H1 (cell line): ENCODE measurements around the gene SLC4A11. TPM values are rescaled to one million over a fixed set of nuclear protein-coding genes. Genes with fewer than 3 reads are reported as not detected.

Experiments used
- CTCF ChIA-PET: fragments of 300-600 bp; sonication (Branson Sonifier 250); formaldehyde crosslinking; loops from one replicate; lab custom pipeline; 2021; ENCODE audit not compliant: partially characterized antibody; lab: Charles Lee
- POLR2A ChIA-PET: fragments of 300-600 bp; sonication (Branson Sonifier 250); formaldehyde crosslinking; loops from one replicate; lab custom pipeline; 2021; ENCODE audit warnings: inconsistent platforms; ENCODE audit not compliant: partially characterized antibody; lab: Charles Lee
- DNase-seq, 2 experiments: peaks; one replicate each; pipeline versions ENCODE4 v3.0.0 to v3.0.0-alpha.2; 2010 to 2022; ENCODE audit warnings: low spot score in 2 of 2, low read depth in 1 of 2, mixed read lengths in 1 of 2
- FAIRE-seq: peaks from 2 replicates; lab custom pipeline; 2011; peaks lifted over from hg19 to GRCh38; lab: Jason Lieb, UNC
- H2AFZ ChIP-seq: 2 replicates; pipeline ENCODE4 v1.8.1; 2012; ENCODE audit warnings: low read length, inconsistent platforms
- H2AK5ac ChIP-seq: 2 replicates; pipeline ENCODE4 v1.6.1; 2013; ENCODE audit warnings: low read depth, low read length
- H2BK120ac ChIP-seq: replicated peaks from 2 replicates; pipeline ENCODE3; 2013; ENCODE audit warnings: low read depth, low read length, inconsistent platforms
- H2BK12ac ChIP-seq: 2 replicates; pipeline ENCODE4 v1.6.1; 2013; ENCODE audit warnings: low read depth, low read length
- H2BK15ac ChIP-seq: 2 replicates; pipeline ENCODE4 v1.6.1; 2013; ENCODE audit warnings: low read length
- H2BK20ac ChIP-seq: 2 replicates; pipeline ENCODE4 v1.6.1; 2013; ENCODE audit warnings: low read length
- H2BK5ac ChIP-seq: 2 replicates; pipeline ENCODE4 v1.6.1; 2013; ENCODE audit warnings: low read depth, low read length
- H3K14ac ChIP-seq: 2 replicates; pipeline ENCODE4 v1.6.1; 2013; ENCODE audit warnings: inconsistent platforms; ENCODE audit not compliant: insufficient read length
- H3K18ac ChIP-seq: 2 replicates; pipeline ENCODE4 v1.6.1; 2013; ENCODE audit warnings: low read length; ENCODE audit errors: extremely low read depth
- H3K23ac ChIP-seq: 2 replicates; pipeline ENCODE4 v1.6.1; 2013; ENCODE audit warnings: inconsistent platforms; ENCODE audit not compliant: insufficient read length
- H3K23me2 ChIP-seq: 2 replicates; pipeline ENCODE4 v1.6.1; 2013; ENCODE audit warnings: low read depth, low read length
- H3K27ac ChIP-seq: 2 replicates; pipeline ENCODE4 v1.6.1; 2011; ENCODE audit warnings: low read depth, low read length, inconsistent platforms
- H3K27me3 ChIP-seq, 4 experiments: replicated peaks in 1 of 4; 1 replicate in 1 of 4; 2 replicates in 3 of 4; pipeline versions ENCODE4 v1.6.1 to v1.8.1; 2011 to 2013; ENCODE audit warnings: low read length in 3 of 4, mild to moderate bottlenecking in 3 of 4, inconsistent platforms in 2 of 4, mixed read lengths in 2 of 4, moderate library complexity in 1 of 4; ENCODE audit not compliant: control insufficient read depth in 3 of 4, insufficient read depth in 3 of 4; ENCODE audit errors: extremely low read depth in 1 of 4
- H3K36me3 ChIP-seq, 4 experiments: 2 replicates each; pipeline versions ENCODE4 v1.6.1 to v1.8.1; 2011 to 2013; ENCODE audit warnings: mild to moderate bottlenecking in 4 of 4, low read length in 3 of 4, moderate library complexity in 2 of 4, control low read depth in 1 of 4, inconsistent platforms in 1 of 4; ENCODE audit not compliant: insufficient read depth in 4 of 4, control insufficient read depth in 2 of 4
- H3K4ac ChIP-seq: replicated peaks from 2 replicates; pipeline ENCODE3; 2013; ENCODE audit warnings: low read length, low read depth, mixed read lengths, inconsistent platforms; ENCODE audit not compliant: insufficient read length
- H3K4me1 ChIP-seq, 4 experiments: replicated peaks in 1 of 4; 1 replicate in 1 of 4; 2 replicates in 3 of 4; pipeline versions ENCODE4 v1.6.1 to v1.8.1; 2011 to 2013; ENCODE audit warnings: low read length in 3 of 4, inconsistent platforms in 2 of 4, mixed read lengths in 1 of 4; ENCODE audit not compliant: insufficient read depth in 4 of 4, control insufficient read depth in 3 of 4
- H3K4me2 ChIP-seq, 2 experiments: 2 replicates each; pipeline versions ENCODE4 v1.6.1 to v1.8.1; 2011 to 2013; ENCODE audit warnings: low read depth in 2 of 2, low read length in 2 of 2, control low read depth in 1 of 2, inconsistent platforms in 1 of 2, mild to moderate bottlenecking in 1 of 2; ENCODE audit not compliant: insufficient read depth in 1 of 2
- H3K4me3 ChIP-seq, 4 experiments: fragments of 200-600, 300-600 bp in 1 of 4; sonication (generic), shearing (Covaris generic), sonication (Bioruptor Twin) in 1 of 4; 2 replicates each; pipeline versions ENCODE4 v1.5.1 to v1.8.1; 2011 to 2016; ENCODE audit warnings: low read length in 4 of 4, low read depth in 3 of 4, control low read depth in 2 of 4, inconsistent platforms in 2 of 4, mild to moderate bottlenecking in 2 of 4, mixed read lengths in 1 of 4, moderate library complexity in 1 of 4; ENCODE audit not compliant: insufficient read depth in 2 of 4; ENCODE audit errors: extremely low read depth in 1 of 4
- H3K56ac ChIP-seq: replicated peaks from 2 replicates; pipeline ENCODE3; 2013; ENCODE audit warnings: low read depth, mild to moderate bottlenecking, mixed read lengths, low read length, inconsistent platforms; ENCODE audit not compliant: insufficient read length
- H3K79me1 ChIP-seq: 2 replicates; pipeline ENCODE4 v1.6.1; 2013; ENCODE audit warnings: low read depth, low read length, control low read depth
- H3K79me2 ChIP-seq, 2 experiments: 2 replicates each; pipeline versions ENCODE4 v1.6.1 to v1.8.1; 2012 to 2013; ENCODE audit warnings: low read length in 2 of 2, mild to moderate bottlenecking in 2 of 2, inconsistent platforms in 1 of 2; ENCODE audit not compliant: insufficient read depth in 2 of 2, control insufficient read depth in 1 of 2
- H3K9ac ChIP-seq, 4 experiments: replicated peaks in 1 of 4; 1 replicate in 1 of 4; 2 replicates in 3 of 4; pipeline versions ENCODE4 v1.6.1 to v1.8.1; 2011 to 2013; ENCODE audit warnings: low read depth in 3 of 4, low read length in 3 of 4, control low read depth in 2 of 4, mild to moderate bottlenecking in 2 of 4, moderate library complexity in 2 of 4, inconsistent platforms in 1 of 4; ENCODE audit errors: extremely low read depth in 1 of 4
- H3K9me3 ChIP-seq, 2 experiments: 2 replicates each; pipeline versions ENCODE4 v1.6.1 to v1.8.1; 2012 to 2013; ENCODE audit warnings: mild to moderate bottlenecking in 2 of 2, moderate library complexity in 2 of 2, control low read depth in 1 of 2, inconsistent platforms in 1 of 2, low read depth in 1 of 2, low read length in 1 of 2, mixed read lengths in 1 of 2; ENCODE audit not compliant: insufficient read depth in 2 of 2
- H4K20me1 ChIP-seq, 2 experiments: replicated peaks in 1 of 2; 2 replicates each; pipeline versions ENCODE3 to v1.8.1; 2011 to 2013; ENCODE audit warnings: inconsistent platforms in 2 of 2, low read length in 2 of 2, mild to moderate bottlenecking in 1 of 2; ENCODE audit not compliant: insufficient read depth in 2 of 2, control insufficient read depth in 1 of 2
- H4K5ac ChIP-seq: 2 replicates; pipeline ENCODE4 v1.6.1; 2013; ENCODE audit warnings: low read length, low read depth, mixed read lengths, inconsistent platforms; ENCODE audit not compliant: insufficient read length
- H4K8ac ChIP-seq: 2 replicates; pipeline ENCODE4 v1.8.0; 2013; ENCODE audit warnings: mild to moderate bottlenecking, moderate library complexity, low read length, inconsistent platforms; ENCODE audit not compliant: insufficient read depth; ENCODE audit errors: extremely low read depth
- H4K91ac ChIP-seq: replicated peaks from 2 replicates; pipeline ENCODE3; 2013; ENCODE audit warnings: low read length, mixed read lengths, inconsistent platforms; ENCODE audit not compliant: insufficient read length
- BCL11A ChIP-seq, 2 experiments: IDR thresholded peaks; one replicate each; pipeline ENCODE4 v1.6.1; 2011; ENCODE audit warnings: low read depth in 2 of 2, low read length in 2 of 2, mild to moderate bottlenecking in 2 of 2
- CBX8 ChIP-seq: fragments of 300-800, 300-1000 bp; sonication (generic); IDR thresholded peaks from 2 replicates; pipeline ENCODE4 v1.7.1; 2016; ENCODE audit warnings: low read depth, low read length, borderline replicate concordance
- CHD1 ChIP-seq: IDR thresholded peaks from 2 replicates; pipeline ENCODE4 v1.6.1; 2012; ENCODE audit warnings: low read depth, low read length, improper control_type of control experiment
- HDAC6 ChIP-seq: IDR thresholded peaks from one replicate; pipeline ENCODE4 v1.7.1; 2012; ENCODE audit warnings: low read depth, mild to moderate bottlenecking, inconsistent platforms, low read length, moderate library complexity
- NANOG ChIP-seq: IDR thresholded peaks from 2 replicates; pipeline ENCODE4 v1.6.1; 2011; ENCODE audit warnings: low read length, low read depth, mild to moderate bottlenecking, inconsistent platforms; ENCODE audit not compliant: insufficient read depth, poor library complexity, severe bottlenecking
- SIRT6 ChIP-seq: IDR thresholded peaks from one replicate; pipeline ENCODE4 v1.7.1; 2012; ENCODE audit warnings: low read length, inconsistent platforms
- SRF ChIP-seq: IDR thresholded peaks from 2 replicates; pipeline ENCODE4 v1.6.1; 2011; ENCODE audit warnings: mild to moderate bottlenecking, low read depth, low read length, moderate library complexity
- WGBS, 2 experiments: shearing (Covaris generic) in 1 of 2; methylation state at CpG; one replicate each; pipeline versions ENCODE4 v1.1.6 to v1.1.7; 2013 to 2015; ENCODE audit warnings: low lambda C conversion rate in 2 of 2, mixed read lengths in 2 of 2, inconsistent platforms in 1 of 2, low coverage in 1 of 2, missing lambda C conversion rate in 1 of 2; ENCODE audit not compliant: insufficient replicate concordance in 2 of 2, insufficient coverage in 1 of 2, insufficient read length in 1 of 2; ENCODE audit errors: extremely low coverage in 1 of 2, missing lambda C conversion rate in 1 of 2; 5-methylcytosine and 5-hydroxymethylcytosine counted together
- polyA plus RNA-seq, 7 experiments: library from polyadenylated mRNA; depleted of rRNA in 3 of 7; stranded (reverse) in 5 of 7; unstranded in 2 of 7; fragments of >200 nt in 5 of 7; fragments of 200-250 nt in 2 of 7; gene quantifications; 1 replicate in 5 of 7; 2 replicates in 1 of 7; 4 replicates in 1 of 7; pipeline versions ENCODE4 v1.2.1 to v1.2.3, GENCODE V29; 2011 to 2013; ENCODE audit warnings: missing spikeins in 2 of 7, mixed read lengths in 2 of 7
- total RNA-seq: library from RNA; stranded (reverse); fragmentation: NEBNext Ultra II Directional; extraction: Animal tissue kit (Norgen Biotek cat#: 25700); gene quantifications from 2 replicates; pipeline ENCODE4 v1.2.1, GENCODE V29; 2021
- TF ChIP-seq, protein P1 (sequence below): IDR thresholded peaks from 2 replicates; pipeline ENCODE4 v1.6.1; 2012; ENCODE audit warnings: low read length, inconsistent platforms
- TF ChIP-seq, protein P2 (sequence below): IDR thresholded peaks from 2 replicates; pipeline ENCODE4 v1.6.1; 2012; ENCODE audit warnings: inconsistent platforms

Gene SLC4A11
- total and polyA plus RNA-seq, 2 of the 8 experiments (the other 6 are each of a cell fraction or from before 2014, with no cell fraction given) = 11.9 to 32.3 TPM

DNA sequence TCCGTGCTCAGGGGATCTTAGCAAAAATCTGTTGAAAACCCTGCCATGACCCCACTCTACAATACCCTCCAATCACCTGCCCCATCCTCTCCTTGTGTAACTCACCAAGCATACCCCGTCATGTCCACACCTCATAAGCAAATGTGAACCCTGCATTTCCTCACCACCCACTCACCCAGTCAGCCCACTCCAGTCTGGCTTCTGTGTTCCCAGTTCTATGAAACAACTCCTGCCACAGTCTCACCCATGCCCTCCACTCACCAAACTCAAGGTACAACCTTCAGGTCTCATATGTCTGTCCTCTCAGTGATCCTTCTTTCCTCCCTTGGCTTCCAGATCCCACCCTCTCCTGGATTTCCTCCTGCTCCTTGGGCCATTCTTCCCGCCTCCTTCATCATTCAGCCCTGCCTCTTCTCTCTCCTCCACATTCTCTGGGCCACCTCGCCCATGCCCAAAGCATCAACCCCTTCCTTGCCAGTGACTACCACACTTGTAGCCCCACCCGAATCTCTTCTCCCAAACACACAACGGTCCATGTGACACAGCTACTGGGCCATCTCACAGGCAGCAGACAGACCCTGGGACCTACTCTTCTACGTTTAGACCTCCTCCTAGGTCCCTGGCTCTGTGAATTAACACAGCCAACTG lies 43.3 kb downstream of the SLC4A11 start:
- no peak overlapping the region for H3K4ac ChIP-seq
- no peak overlapping the region for H3K18ac ChIP-seq
- H3K9me3 ChIP-seq = no peaks in the 10 kb centered on the region
- ChIA-PET POLR2A (no interaction called here), CTCF (no interaction called here)
- H3K27me3 ChIP-seq = no peaks in the 10 kb centered on the region
- no peak overlapping the region for H3K4me3 ChIP-seq
- peaks cover 6 to 17% of the 10 kb centered on the region in 2 experiments for H4K20me1 ChIP-seq
- no peaks in the 10 kb centered on the region for H3K79me1 ChIP-seq
- H4K5ac ChIP-seq = no peak overlapping the region
- no peak overlapping the region for H3K4me2 ChIP-seq
- no peak overlapping the region for H2BK120ac ChIP-seq
- H3K23me2 ChIP-seq = no peaks in the 10 kb centered on the region
- FAIRE-seq (no peak), DNase-seq (no peak)
- no peak overlapping the region for H2BK20ac ChIP-seq
- H3K79me2 ChIP-seq = no peaks in the 10 kb centered on the region
- no peak overlapping the region for H3K56ac ChIP-seq
- H4K8ac ChIP-seq = no peak overlapping the region
- H4K91ac ChIP-seq = no peak overlapping the region
- WGBS, 2 experiments = 83% methylated on average over 7 of the region's 7 CpGs; no CpG with 5 or more reads in 1 of the 2 experiments
- no peak overlapping the region for H2BK15ac ChIP-seq
- no peak overlapping the region for H2AFZ ChIP-seq
- no peak overlapping the region for H3K9ac ChIP-seq
- H2AK5ac ChIP-seq = no peak overlapping the region
- no peaks in the 10 kb centered on the region for H3K4me1 ChIP-seq
- no peak overlapping the region for H3K27ac ChIP-seq
- no peak overlapping the region for H2BK12ac ChIP-seq
- no peak overlapping the region for H3K14ac ChIP-seq
- H3K36me3 ChIP-seq = peaks cover 31 to 65% (median 50%) of the 10 kb centered on the region in 4 experiments
- no peak overlapping the region for H3K23ac ChIP-seq
- no peak overlapping the region for H2BK5ac ChIP-seq
- TF ChIP-seq HDAC6 = no peak
- TF ChIP-seq, protein P1, sequence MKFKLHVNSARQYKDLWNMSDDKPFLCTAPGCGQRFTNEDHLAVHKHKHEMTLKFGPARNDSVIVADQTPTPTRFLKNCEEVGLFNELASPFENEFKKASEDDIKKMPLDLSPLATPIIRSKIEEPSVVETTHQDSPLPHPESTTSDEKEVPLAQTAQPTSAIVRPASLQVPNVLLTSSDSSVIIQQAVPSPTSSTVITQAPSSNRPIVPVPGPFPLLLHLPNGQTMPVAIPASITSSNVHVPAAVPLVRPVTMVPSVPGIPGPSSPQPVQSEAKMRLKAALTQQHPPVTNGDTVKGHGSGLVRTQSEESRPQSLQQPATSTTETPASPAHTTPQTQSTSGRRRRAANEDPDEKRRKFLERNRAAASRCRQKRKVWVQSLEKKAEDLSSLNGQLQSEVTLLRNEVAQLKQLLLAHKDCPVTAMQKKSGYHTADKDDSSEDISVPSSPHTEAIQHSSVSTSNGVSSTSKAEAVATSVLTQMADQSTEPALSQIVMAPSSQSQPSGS = no peak
- TF ChIP-seq, protein P2, sequence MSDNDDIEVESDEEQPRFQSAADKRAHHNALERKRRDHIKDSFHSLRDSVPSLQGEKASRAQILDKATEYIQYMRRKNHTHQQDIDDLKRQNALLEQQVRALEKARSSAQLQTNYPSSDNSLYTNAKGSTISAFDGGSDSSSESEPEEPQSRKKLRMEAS = no peak
- TF ChIP-seq NANOG = no peak
- no peak for TF ChIP-seq SRF
- no peak for TF ChIP-seq CHD1
- no peak for TF ChIP-seq CBX8
- TF ChIP-seq SIRT6 = no peak
- TF ChIP-seq BCL11A (IDR thresholded peaks at IDR 0.05; ENCODE audit: low read depth in 2 of 2, low read length in 2 of 2) = no peak
